MM.1S (cell line): ENCODE measurements around the gene FBXO42.

Experiments
- CTCF ChIP-seq: fragments of 300-600 bp; sonication (generic); IDR thresholded peaks from 2 replicates; pipeline ENCODE4 v1.5.1; 2016; ENCODE audit warnings: antibody characterized with exemption, low read length, mixed read lengths
- EZH2 ChIP-seq: fragments of 300-600 bp; sonication (generic); optimal IDR thresholded peaks from 2 replicates; pipeline ENCODE3; 2017; ENCODE audit warnings: low read depth, mild to moderate bottlenecking, antibody characterized with exemption, low read length, mixed read lengths
- EZH2phosphoT487 ChIP-seq: fragments of 300-600 bp; sonication (generic); IDR thresholded peaks from 2 replicates; pipeline ENCODE4 v1.6.1; 2018; ENCODE audit warnings: antibody characterized with exemption, low read length

- TF ChIP-seq CTCF, result no peak
- TF ChIP-seq EZH2, result no peak
- no peak for TF ChIP-seq EZH2phosphoT487
These were observed 93.6 kb downstream of the FBXO42 start for GRCh38 chr1:16258591-16259135.
